GM12872 (cell line): Measurements from ENCODE around the gene DCP1B.

Experiments used
- CTCF ChIP-seq: IDR thresholded peaks from 3 replicates; pipeline ENCODE4 v1.5.1; 2011; ENCODE audit warnings: low read depth, mild to moderate bottlenecking, low read length, moderate library complexity; ENCODE audit not compliant: insufficient read depth

The DCP1B gene

GRCh38 chr12:1926251-1926657, 78.0 kb downstream of the DCP1B start:
- TF ChIP-seq CTCF = no peak

GRCh38 chr12:1925684-1926006, 78.6 kb downstream of the DCP1B start:
- TF ChIP-seq CTCF = no peak

GRCh38 chr12:1924996-1925683, 79.1 kb downstream of the DCP1B start:
- no peak for TF ChIP-seq CTCF

- no peak for TF ChIP-seq CTCF
Observed at GRCh38 chr12:1922985-1923384, 81.3 kb downstream of the DCP1B start.

- no peak for TF ChIP-seq CTCF
Observed at GRCh38 chr12:1922075-1922709, 82.1 kb downstream of the DCP1B start.

GRCh38 chr12:1920971-1921370, 83.3 kb downstream of the DCP1B start:
- no peak for TF ChIP-seq CTCF

- no peak for TF ChIP-seq CTCF
Observed at GRCh38 chr12:1920436-1920835, 83.8 kb downstream of the DCP1B start.

GRCh38 chr12:1919763-1920162, 84.5 kb downstream of the DCP1B start:
- TF ChIP-seq CTCF = no peak
